IPS-NIHi7 (cell line): ENCODE data around the gene ZSWIM4.
"Not testable (repeated sequence)": the region's sequence is repeated elsewhere in the genome, so short reads cannot be mapped to it uniquely, and the experiment has no call there.

Experiments used
- DNase-seq: peaks from one replicate; pipeline ENCODE4 v3.0.0; 2012; ENCODE audit warnings: mixed read lengths; ENCODE audit errors: extremely low spot score

The ZSWIM4 gene

GRCh38 chr19:13849991-13850909, 55.0 kb downstream of the ZSWIM4 start:
- peak; percentile 75 for DNase-seq

- DNase-seq, result peak; percentile 54
These were observed 55.9 kb downstream of the ZSWIM4 start for GRCh38 chr19:13850910-13851733.

- not testable (repeated sequence) for DNase-seq
These were observed 56.5 kb downstream of the ZSWIM4 start for GRCh38 chr19:13851734-13852114.

- DNase-seq, result not testable (repeated sequence)
These were observed 57.0 kb downstream of the ZSWIM4 start for GRCh38 chr19:13852171-13852707.

GRCh38 chr19:13856497-13856896, 61.3 kb downstream of the ZSWIM4 start:
- DNase-seq, result no peak

GRCh38 chr19:13859361-13859880, 64.2 kb downstream of the ZSWIM4 start:
- no peak for DNase-seq

GRCh38 chr19:13860679-13861391, 65.6 kb downstream of the ZSWIM4 start:
- no peak for DNase-seq

GRCh38 chr19:13861392-13861713, 66.1 kb downstream of the ZSWIM4 start:
- DNase-seq, result no peak

GRCh38 chr19:13861714-13862531, 66.7 kb downstream of the ZSWIM4 start:
- peak; percentile 91 for DNase-seq

- DNase-seq, result no peak
These were observed 68.9 kb downstream of the ZSWIM4 start for GRCh38 chr19:13864046-13864666.

GRCh38 chr19:13864667-13865570, 69.7 kb downstream of the ZSWIM4 start:
- no peak for DNase-seq

GRCh38 chr19:13865571-13866462, 70.6 kb downstream of the ZSWIM4 start:
- no peak for DNase-seq

- DNase-seq, result no peak
These were observed 71.3 kb downstream of the ZSWIM4 start for GRCh38 chr19:13866463-13867046.

- DNase-seq, result no peak
These were observed 73.4 kb downstream of the ZSWIM4 start for GRCh38 chr19:13868663-13869062.

- no peak for DNase-seq
These were observed 74.0 kb downstream of the ZSWIM4 start for GRCh38 chr19:13869281-13869680.

- DNase-seq, result no peak
These were observed 75.6 kb downstream of the ZSWIM4 start for GRCh38 chr19:13870873-13871272.

GRCh38 chr19:13872339-13872694, 77.1 kb downstream of the ZSWIM4 start:
- DNase-seq, result no peak
